ENCODE data around the gene TCFL5.

DNA sequence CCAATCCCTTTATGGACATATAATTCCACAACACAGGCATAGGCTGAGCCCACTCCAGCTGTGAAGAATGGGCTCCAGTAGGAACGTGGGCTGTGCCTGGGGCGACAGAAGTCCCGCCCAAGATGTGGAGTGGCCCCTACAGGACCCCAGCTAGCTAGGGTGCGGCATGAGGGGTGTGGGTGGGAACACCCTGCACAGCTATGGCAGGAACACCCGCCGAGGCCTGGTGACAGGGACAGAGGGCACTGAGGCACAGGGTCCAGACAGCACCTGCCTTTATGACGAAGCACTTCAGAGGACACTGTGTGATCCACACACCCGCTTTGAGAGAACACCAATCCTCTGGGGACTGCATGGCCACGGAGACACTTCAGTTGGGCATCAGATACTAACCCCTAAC lies 28.2 kb upstream of the TCFL5 start:
- TF ChIP-seq, protein P1, sequence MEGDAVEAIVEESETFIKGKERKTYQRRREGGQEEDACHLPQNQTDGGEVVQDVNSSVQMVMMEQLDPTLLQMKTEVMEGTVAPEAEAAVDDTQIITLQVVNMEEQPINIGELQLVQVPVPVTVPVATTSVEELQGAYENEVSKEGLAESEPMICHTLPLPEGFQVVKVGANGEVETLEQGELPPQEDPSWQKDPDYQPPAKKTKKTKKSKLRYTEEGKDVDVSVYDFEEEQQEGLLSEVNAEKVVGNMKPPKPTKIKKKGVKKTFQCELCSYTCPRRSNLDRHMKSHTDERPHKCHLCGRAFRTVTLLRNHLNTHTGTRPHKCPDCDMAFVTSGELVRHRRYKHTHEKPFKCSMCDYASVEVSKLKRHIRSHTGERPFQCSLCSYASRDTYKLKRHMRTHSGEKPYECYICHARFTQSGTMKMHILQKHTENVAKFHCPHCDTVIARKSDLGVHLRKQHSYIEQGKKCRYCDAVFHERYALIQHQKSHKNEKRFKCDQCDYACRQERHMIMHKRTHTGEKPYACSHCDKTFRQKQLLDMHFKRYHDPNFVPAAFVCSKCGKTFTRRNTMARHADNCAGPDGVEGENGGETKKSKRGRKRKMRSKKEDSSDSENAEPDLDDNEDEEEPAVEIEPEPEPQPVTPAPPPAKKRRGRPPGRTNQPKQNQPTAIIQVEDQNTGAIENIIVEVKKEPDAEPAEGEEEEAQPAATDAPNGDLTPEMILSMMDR (IDR thresholded peaks at IDR 0.05; ENCODE audit: low read depth, low read length) = no peak
- TF ChIP-seq POLR2A (IDR thresholded peaks at IDR 0.05; ENCODE audit: extremely low read depth, insufficient read length) = no peak
- TF ChIP-seq, protein P2, sequence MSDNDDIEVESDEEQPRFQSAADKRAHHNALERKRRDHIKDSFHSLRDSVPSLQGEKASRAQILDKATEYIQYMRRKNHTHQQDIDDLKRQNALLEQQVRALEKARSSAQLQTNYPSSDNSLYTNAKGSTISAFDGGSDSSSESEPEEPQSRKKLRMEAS (IDR thresholded peaks at IDR 0.05; ENCODE audit: low read depth, low read length) = no peak
- TF ChIP-seq MYC (IDR thresholded peaks at IDR 0.05; ENCODE audit: low read depth, low read length) = no peak
